Measurements from ENCODE around the gene GALNT18. TPM values are rescaled to one million over a fixed set of nuclear protein-coding genes. Genes with fewer than 3 reads are reported as not detected.

The GALNT18 gene
- total and polyA plus RNA-seq, 2 of the 4 experiments (the other 2 are of a cell fraction): 9.5 to 11.3 TPM

GRCh38 chr11:11586465-11586864 is 35.3 kb downstream of the GALNT18 start:
- H3K4me2 ChIP-seq (ENCODE audit: low read depth, low read length): no peak overlapping the region
- H3K18ac ChIP-seq (ENCODE audit: low read depth, low read length): no peak overlapping the region
- BruUV-seq (replicated peaks): no TSS peak
- no peak overlapping the region for H3K56ac ChIP-seq (ENCODE audit: extremely low read depth, insufficient read depth, low read length)
- H2AK9ac ChIP-seq (replicated peaks; ENCODE audit: low read depth, low read length, poor library complexity): no peak overlapping the region
- H3K4ac ChIP-seq (ENCODE audit: low read depth, low read length): no peak overlapping the region
- no peak overlapping the region for H2BK120ac ChIP-seq (ENCODE audit: low read depth, low read length)
- no peak overlapping the region for H3K4me3 ChIP-seq (ENCODE audit: insufficient read depth, low read depth, low read length)
- TF ChIP-seq USF2 (IDR thresholded peaks at IDR 0.05; ENCODE audit: low read depth, low read length) (no peak), RCOR1 (IDR thresholded peaks at IDR 0.05; ENCODE audit: insufficient replicate concordance, low read length) (no peak), CEBPB (IDR thresholded peaks at IDR 0.05; ENCODE audit: low read depth, low read length) (no peak), POLR2A (IDR thresholded peaks at IDR 0.05; ENCODE audit: low read depth, low read length) (no peak), RFX5 (IDR thresholded peaks at IDR 0.05; ENCODE audit: low read depth, low read length) (no peak), SMC3 (IDR thresholded peaks at IDR 0.05; ENCODE audit: low read depth, low read length) (no peak)
- no CpG with 5 or more reads among the region's 7 CpGs for WGBS, 2 experiments (ENCODE audit: extremely low coverage in 2 of 2, insufficient read length in 1 of 2)
- 0 out of 2 replicates have a peak, but pooled peaks cover 3% of the 10 kb centered on the region for H3K9me1 ChIP-seq (ENCODE audit: insufficient read depth, low read length)
- no peak overlapping the region for H2AK5ac ChIP-seq (ENCODE audit: low read depth, low read length)
- H2BK5ac ChIP-seq (ENCODE audit: low read depth, low read length, poor library complexity, severe bottlenecking): no peak overlapping the region
- H2AFZ ChIP-seq (replicated peaks; ENCODE audit: low read length, poor library complexity): no peak overlapping the region
- H4K91ac ChIP-seq (ENCODE audit: insufficient read depth, low read depth, low read length): no peak overlapping the region
- dilution Hi-C loops (cut with HindIII; ENCODE audit: low sequenced_read_pairs, unreplicated experiment) (no loop called here), in situ Hi-C loops (cut with MboI; ENCODE audit: low sequenced_read_pairs) (no loop called here), intact Hi-C loops (cut with micrococcal nuclease) (no loop called here)
- CTCF ChIA-PET: no interaction called here
- no peak overlapping the region for H2BK20ac ChIP-seq (ENCODE audit: low read depth, low read length)
- no peak overlapping the region for H4K8ac ChIP-seq (ENCODE audit: low read depth in 2 of 2, low read length in 2 of 2)
- no peak overlapping the region for H4K5ac ChIP-seq (ENCODE audit: low read depth, low read length)
- H3K23ac ChIP-seq (ENCODE audit: low read depth, low read length): no peak overlapping the region
- no peak overlapping the region for H3K27ac ChIP-seq (ENCODE audit: insufficient read depth, low read length)
- H3K27me3 ChIP-seq (ENCODE audit: control insufficient read depth, insufficient read depth, low read length): peaks cover 2% of the 10 kb centered on the region; the same call in 1 of the 2 replicates
- DNase-seq: no peak
- POLR2A ChIA-PET (ENCODE audit: unreplicated experiment): no interaction called here
- ATAC-seq (ENCODE audit: low read depth): no peak
- H3K36me3 ChIP-seq (ENCODE audit: control insufficient read depth, insufficient read depth, low read length): no peaks in the 10 kb centered on the region
- H3K4me1 ChIP-seq (ENCODE audit: control insufficient read depth, insufficient read depth, low read length): peaks cover 4% of the 10 kb centered on the region
- H3K9me3 ChIP-seq (ENCODE audit: control insufficient read depth, insufficient read depth, low read length): no peaks in the 10 kb centered on the region
- H3K9ac ChIP-seq (ENCODE audit: low read depth, low read length): no peak overlapping the region
- H3K79me1 ChIP-seq (ENCODE audit: low read depth in 1 of 2, low read length in 2 of 2): 0 out of 4 replicates have a peak, but pooled peaks cover 0 to 5% of the 10 kb centered on the region in 2 experiments
- no peak overlapping the region for H2BK15ac ChIP-seq (ENCODE audit: low read depth, low read length)
- no peak overlapping the region for H3K14ac ChIP-seq (replicated peaks; ENCODE audit: low read depth, low read length)
- no peaks in the 10 kb centered on the region for H4K20me1 ChIP-seq (ENCODE audit: insufficient read depth, low read length)

All from IMR-90 (cell line).